Thyroid gland (tissue), 4 donors: ENCODE measurements around the gene SPATA13.
"Not testable (repeated sequence)": the region's sequence is repeated elsewhere in the genome, so short reads cannot be mapped to it uniquely, and the experiment has no call there.

Experiments used
- POLR2A ChIP-seq, 2 donors: fragments of 450-650 bp; IDR thresholded peaks; one replicate each; pipeline ENCODE4 v1.6.1; 2017; ENCODE audit warnings: antibody characterized with exemption in 2 of 2, mild to moderate bottlenecking in 2 of 2, moderate library complexity in 1 of 2
- TF ChIP-seq, protein P1 (sequence below), 6 experiments: fragments of 200-600 bp in 3 of 6; fragments of 450-650 bp in 3 of 6; sonication (generic) in 3 of 6; IDR thresholded peaks; one replicate each; pipeline ENCODE4 v1.5.1; 2016 to 2019; ENCODE audit warnings: antibody characterized with exemption in 6 of 6, mild to moderate bottlenecking in 2 of 6, inconsistent platforms in 1 of 6, moderate library complexity in 1 of 6

DNA sequence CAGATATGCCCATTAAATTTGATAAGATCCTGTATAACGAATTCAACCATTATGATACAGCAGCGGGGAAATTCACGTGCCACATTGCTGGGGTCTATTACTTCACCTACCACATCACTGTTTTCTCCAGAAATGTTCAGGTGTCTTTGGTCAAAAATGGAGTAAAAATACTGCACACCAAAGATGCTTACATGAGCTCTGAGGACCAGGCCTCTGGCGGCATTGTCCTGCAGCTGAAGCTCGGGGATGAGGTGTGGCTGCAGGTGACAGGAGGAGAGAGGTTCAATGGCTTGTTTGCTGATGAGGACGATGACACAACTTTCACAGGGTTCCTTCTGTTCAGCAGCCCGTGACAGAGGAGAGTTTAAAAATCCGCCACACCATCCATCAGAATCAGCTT is 160.9 kb downstream of the SPATA13 start:
- TF ChIP-seq, protein P1, sequence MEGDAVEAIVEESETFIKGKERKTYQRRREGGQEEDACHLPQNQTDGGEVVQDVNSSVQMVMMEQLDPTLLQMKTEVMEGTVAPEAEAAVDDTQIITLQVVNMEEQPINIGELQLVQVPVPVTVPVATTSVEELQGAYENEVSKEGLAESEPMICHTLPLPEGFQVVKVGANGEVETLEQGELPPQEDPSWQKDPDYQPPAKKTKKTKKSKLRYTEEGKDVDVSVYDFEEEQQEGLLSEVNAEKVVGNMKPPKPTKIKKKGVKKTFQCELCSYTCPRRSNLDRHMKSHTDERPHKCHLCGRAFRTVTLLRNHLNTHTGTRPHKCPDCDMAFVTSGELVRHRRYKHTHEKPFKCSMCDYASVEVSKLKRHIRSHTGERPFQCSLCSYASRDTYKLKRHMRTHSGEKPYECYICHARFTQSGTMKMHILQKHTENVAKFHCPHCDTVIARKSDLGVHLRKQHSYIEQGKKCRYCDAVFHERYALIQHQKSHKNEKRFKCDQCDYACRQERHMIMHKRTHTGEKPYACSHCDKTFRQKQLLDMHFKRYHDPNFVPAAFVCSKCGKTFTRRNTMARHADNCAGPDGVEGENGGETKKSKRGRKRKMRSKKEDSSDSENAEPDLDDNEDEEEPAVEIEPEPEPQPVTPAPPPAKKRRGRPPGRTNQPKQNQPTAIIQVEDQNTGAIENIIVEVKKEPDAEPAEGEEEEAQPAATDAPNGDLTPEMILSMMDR (IDR thresholded peaks at IDR 0.05), result not testable (repeated sequence)
- TF ChIP-seq POLR2A (IDR thresholded peaks at IDR 0.05), result not testable (repeated sequence)
